MV-4-11 (cell line): ENCODE measurements around the gene RAB11FIP3.
A peak's percentile ranks its signal among the peaks of the same experiment; 100 is the strongest.
"Not testable (repeated sequence)": the region's sequence is repeated elsewhere in the genome, so short reads cannot be mapped to it uniquely, and the experiment has no call there.

Source experiments
- DNase-seq: peaks from one replicate; lab custom pipeline; 2025; lab: John Stamatoyannopoulos, UW

The RAB11FIP3 gene

DNA sequence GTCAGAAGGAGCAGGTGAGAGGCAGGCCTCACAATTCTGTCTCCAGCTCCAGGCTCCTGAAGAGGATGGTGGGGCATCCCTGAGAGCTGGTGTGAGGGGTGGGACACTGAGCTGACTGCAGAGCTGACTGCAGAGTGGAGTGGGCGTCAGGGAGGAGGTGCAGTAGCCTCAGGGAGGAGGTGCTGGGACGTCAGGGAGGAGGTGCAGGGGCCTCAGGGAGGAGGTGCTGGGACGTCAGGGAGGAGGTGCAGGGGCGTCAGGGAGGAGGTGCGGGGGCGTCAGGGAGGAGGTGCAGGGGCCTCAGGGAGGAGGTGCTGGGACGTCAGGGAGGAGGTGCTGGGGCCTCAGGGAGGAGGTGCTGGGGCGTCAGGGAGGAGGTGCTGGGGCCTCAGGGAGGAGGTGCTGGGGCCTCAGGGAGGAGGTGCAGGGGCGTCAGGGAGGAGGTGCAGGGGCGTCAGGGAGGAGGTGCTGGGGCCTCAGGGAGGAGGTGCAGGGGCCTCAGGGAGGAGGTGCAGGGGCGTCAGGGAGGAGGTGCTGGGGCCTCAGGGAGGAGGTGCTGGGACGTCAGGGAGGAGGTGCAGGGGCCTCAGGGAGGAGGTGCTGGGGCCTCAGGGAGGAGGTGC lies 41.9 kb downstream of the RAB11FIP3 start:
- not testable (repeated sequence) for DNase-seq

DNA sequence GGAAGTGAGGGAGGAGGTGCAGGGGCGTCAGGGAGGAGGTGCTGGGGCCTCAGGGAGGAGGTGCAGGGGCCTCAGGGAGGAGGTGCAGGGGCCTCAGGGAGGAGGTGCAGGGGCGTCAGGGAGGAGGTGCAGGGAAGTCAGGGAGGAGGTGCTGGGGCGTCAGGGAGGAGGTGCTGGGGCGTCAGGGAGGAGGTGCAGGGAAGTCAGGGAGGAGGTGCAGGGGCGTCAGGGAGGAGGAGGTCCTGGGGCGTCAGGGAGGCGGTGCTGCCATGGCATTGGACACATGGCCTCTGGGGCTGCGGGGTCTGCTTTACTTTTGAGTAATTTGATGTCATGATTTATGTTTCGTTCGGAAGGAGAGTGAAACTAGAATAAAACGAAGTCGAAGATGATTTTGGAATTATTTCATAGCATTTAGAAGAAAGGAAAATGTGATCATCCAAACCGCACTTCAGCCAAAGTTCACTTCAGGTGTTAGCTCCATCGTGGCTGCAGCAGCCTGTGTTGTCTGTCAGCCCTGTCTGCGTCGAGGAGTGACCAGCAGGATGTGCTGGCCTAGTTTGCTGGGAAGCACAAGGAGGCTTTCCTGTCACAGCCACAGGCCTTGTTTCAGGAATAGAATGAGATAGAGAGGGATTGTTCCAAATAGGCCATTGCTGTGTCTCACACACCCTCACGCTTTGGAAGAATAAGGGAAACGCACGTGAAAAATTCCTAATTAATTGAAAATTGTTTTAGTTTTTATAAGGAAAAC lies 42.8 kb downstream of the RAB11FIP3 start:
- no peak for DNase-seq

DNA sequence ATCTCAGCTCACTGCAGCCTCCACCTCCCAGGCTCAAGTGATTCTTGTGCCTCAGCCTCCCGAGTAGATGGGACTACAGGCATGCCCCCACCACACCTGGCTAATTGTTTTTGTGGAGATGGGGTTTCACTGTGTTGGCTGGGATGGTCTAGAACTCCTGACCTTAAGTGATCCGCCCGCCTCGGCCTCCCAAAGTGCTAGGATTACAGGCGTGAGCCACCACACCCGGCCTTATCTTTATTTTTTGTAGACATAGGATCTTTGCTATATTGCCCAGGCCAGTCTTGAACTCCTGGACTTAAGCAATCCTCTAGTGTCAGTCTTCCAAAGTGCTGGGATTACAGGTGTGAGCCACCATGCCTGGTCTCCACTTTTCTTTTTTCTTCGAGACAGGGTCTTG lies 44.0 kb downstream of the RAB11FIP3 start:
- not testable (repeated sequence) for DNase-seq

DNA sequence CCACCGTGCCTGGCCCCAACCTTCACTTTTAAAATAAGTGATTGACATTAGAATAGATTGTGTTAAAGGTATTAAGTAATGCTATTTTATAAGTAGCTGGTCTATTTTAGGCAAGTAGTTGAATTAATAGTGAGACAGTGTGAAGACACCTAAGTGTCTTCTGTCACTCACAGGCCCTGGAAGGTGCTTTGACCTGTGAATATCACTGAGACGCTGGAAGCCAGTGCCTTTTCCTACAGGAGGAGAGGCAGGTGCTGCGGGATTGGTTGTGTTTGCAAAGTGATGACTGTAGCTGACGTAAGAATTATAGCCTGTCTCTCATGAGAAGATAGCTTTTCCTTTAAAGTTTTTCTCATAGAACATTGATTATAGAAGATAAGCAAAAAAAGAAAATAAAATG lies 45.0 kb downstream of the RAB11FIP3 start:
- DNase-seq, result no peak

DNA sequence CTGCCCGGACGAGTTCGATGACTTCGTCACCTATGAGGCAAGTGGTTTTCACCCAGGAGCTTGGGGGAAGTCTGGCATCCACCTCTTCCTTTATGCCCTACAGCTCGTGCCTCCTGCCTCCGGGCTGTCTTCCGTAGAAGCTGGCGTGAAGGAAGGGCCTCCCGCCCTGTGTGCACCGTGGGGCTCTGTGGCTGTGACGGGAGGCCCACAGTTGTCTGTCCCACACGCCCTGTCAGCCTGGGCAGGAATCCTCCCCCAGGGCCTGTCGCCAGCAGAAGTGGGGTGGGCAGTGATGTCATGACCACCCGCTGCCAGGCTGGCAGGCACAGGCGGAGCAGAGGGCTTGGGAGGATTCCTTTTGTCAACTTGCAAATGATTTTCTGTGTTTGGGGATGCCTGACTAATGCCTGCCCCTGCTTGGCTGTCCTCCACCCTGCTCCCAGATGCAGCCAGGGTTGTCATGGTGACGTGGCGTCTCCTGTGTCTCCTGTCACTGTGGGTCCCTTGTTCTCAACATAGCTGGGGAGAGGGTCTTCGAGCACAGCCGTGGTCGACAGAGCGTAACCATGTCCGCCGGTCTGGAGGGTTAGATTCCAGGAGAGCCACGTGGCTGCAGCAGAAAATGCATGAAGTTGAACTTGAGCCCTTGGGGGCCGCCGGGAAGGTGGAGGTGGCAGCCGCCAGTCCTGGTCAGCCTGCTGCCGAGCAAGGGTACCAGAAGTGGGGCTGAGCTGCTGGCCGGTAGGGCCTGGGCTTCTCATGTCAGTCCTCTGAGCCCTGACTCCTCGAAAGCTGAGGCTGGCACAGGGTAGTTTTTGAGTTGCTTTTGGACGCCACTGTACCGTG lies 46.1 kb downstream of the RAB11FIP3 start:
- no peak for DNase-seq

DNA sequence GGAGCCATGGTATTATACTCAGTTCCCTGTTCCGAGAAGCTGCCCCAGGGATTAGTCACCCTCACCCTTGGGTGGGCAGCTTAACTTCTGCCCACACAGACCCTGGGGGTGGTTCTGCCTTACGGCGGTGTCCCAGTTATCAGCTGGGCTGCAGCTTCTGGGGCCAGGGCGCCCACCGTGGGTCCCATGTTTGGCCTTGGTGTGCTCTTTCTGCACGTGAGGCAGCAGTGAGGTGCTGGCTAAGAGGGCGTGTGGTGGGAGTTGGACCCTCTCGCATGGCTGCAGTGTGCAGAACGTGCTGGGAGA lies 46.7 kb downstream of the RAB11FIP3 start:
- no peak for DNase-seq

DNA sequence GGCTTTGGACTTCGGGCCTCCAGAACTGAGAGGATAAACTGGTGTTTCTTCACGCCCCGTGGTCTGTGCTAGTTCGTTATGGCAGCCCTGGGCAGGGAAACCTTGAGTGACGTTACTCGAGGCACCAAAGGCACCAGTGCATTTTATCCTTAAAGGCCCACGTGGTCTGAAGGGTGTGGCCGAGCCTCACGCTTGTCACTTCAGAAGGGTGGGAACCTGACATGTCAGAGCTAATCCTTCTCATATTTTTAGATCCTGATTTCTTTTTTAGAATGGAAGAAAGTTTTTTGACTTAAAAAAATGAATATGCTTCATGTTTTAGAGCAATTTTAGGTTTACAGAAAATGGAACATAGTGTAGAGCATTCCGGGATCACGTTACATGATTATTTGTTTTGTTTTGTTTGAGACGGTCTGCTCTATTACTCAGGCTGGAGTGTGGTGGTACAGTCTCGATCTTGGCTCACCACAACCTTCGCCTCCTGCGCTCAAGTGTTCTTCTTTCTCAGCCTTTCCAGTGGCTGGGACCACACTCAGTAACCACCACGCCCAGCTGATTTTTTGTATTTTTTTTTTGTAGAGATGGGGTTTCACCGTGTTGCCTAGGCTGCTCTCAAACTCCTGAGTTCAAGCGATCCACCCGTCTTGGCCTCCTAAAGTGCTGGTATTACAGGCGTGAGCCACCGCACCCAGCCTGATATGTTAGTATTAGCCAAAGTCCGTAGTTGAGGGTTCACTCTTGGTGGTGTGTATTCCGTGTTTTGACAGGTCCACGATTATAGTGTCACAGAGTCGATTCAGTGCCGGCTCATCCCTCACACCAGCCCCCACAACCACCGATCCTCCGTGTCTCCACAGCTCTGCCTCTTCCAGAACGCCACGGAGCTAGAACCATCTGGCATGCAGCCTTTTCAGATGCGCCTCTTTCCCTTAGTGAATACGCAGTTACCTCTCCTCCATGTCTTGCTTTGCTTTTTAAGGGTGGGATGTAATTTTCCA lies 47.9 kb downstream of the RAB11FIP3 start:
- DNase-seq, result peak; percentile 31

DNA sequence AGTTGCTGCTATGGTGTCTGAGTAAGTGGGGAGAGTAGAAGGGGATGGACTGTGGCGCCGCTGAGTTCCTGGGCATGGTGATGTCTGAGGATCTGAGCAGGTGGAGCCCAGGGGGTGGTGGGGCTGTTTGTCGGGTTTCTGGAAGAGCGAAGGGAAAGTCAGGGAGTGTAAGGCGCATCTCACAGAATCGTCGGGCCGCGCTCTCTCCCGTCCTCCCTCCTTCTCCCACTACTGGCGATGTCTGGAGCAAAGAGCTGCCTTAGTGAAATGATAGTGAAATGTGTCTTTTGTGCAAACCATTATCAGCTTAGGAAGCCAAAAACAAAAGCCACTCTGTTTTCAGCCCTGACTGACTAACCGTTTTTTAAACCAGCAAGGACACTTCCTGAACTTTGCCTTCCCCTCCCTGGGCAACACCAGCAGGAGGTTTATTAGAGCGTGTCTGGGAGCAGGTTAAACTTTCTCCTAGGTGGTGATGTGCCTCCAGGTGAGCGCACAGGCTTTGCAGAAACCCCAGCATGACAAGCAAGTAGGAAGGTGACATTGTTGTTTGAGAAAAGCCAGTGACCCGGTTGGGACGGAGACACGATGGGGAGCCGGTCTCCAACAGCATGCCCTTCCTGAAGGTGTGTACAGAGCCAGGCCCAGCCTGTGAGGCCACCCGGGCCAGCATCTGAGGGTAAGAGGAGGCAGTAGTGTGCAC lies 49.1 kb downstream of the RAB11FIP3 start:
- no peak for DNase-seq

DNA sequence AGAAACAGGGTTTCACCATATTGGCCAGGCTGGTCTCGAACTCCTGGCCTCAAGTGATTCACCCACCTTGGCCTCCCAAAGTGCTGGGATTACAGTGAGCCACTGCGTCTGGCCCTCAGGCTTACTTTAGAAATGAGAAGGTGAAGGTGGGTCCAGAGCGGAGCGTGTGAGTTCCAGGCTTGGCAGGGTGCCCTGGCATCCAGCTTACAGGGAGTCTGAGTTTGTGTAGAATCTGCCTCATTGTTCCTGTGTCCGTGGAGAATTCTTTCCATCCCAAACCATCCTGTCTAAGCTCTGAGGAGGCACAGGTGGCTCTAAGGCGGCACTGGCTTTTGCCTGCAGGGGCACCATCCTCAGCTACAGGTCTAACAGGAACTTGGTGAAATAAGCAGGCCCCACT lies 50.6 kb downstream of the RAB11FIP3 start:
- DNase-seq, result no peak

DNA sequence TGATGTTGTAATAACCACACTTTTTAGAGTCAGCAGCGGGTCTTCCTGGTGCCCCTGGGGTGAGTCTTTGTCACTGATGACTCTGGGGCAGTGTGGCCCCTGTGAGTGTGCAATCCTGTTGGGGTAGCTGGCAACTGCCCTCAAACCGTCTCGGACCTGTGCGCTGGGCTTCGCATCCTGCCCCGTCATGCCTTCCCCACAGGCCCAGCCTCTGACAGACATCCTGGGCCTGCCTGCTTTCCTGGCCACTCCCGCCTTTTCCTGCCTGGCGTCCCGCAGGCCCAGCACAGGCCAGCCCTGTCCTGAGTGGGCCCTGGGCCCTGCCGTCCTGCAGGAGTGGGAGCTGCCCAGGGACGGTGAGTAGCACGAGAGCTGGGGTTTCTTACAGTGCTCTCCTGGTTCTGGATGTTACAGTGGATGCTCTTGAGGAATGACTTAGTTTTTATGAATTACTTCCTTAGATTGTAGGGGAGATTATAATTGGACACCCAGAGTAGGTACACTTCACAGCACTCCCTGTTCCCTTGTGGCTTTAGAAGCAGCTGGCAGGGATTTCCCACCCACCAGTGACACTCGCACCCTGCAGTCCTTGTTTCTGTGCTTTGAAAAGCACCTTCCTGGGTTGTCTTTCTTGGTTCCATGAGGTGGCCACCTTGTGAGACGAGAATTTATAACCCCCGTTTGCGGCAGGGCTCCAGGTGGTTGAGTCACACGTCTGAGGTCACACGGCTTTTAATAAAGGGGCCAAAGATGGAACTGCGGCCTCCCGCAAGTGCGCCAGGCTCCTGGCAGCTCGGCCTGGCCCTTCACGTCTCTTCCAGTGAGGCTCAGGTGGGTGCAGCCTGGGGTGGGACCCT lies 52.1 kb downstream of the RAB11FIP3 start:
- peak; percentile 74 for DNase-seq

DNA sequence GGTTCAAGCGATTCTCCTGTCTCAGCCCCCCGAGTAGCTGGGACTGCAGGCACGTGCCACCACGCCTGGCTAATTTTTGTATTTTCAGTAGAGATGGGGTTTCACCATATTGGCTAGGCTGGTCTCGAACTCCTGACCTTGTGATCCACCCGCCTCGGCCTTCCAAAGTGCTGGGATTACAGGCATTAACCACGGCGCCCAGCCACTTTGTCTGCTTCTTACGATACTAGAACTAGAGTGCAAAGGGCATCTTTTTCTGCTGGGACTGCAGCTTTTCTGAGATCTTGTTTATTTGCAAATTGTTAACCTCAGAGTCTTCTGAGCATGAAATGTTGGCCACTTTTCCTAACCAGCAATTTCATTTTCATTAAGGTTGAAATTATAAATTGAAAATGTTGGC lies 52.8 kb downstream of the RAB11FIP3 start:
- peak; percentile 8 for DNase-seq

DNA sequence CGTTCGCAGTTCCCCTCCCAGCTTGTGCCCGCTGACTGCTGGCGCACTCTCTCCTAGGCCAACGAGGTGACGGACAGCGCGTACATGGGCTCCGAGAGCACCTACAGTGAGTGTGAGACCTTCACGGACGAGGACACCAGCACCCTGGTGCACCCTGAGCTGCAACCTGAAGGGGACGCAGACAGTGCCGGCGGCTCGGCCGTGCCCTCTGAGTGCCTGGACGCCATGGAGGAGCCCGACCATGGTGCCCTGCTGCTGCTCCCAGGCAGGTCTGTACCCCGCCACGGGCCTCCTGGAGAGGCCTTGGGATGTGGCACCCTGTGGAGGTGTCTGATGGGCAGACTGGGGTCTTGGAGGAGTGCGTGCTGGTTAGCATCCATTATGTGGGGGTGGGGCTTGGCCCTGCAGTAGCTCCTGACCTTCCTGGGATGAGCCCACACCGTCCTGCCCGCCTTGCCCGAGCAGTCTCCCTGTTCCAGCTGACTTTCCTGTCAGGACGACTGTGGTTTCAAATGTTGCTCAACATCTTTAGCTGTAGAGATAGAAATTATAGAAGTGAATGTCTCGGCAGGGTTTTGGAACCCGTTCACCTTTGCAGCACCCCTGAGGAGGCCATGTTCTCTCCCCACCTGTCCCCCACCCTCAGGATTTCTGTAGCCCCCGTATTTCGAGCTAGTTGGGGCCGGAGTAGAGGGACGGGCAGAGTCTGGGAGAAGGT lies 57.2 kb downstream of the RAB11FIP3 start:
- no peak for DNase-seq

DNA sequence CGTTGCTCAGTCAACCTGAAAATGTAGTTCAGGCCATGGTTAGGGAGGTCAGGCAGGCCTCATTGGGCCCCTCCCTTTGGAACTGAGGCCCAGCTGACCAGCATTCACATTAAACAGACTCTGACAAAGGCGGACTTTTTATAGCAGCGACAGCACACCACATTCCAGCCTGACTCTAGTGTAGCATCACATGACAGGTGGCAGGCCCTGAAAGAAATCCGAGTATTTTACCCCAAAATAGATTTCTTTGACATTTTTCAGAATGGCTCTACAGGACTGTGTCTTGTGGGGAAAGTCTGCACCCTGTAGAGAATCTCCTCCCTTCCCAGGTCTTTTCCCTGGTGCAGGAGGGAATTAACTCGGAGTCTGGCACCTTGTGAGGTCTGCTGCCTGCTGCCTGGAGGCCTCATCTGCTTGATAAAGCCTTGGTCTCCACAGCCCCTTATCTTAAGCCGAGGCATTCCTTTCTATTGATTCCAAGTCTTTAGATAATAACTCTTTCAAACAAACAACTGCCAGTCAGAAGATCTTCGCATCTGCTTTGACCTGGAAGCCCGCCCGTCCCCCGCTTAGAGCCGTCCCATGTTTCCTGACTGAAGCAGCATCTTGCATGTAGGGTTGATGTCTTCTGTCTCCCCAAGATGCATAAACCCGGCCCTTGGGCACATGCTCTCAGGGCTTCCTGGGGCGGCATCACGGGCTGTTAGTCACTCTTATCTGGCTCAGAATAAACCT lies 58.1 kb downstream of the RAB11FIP3 start:
- DNase-seq, result no peak

DNA sequence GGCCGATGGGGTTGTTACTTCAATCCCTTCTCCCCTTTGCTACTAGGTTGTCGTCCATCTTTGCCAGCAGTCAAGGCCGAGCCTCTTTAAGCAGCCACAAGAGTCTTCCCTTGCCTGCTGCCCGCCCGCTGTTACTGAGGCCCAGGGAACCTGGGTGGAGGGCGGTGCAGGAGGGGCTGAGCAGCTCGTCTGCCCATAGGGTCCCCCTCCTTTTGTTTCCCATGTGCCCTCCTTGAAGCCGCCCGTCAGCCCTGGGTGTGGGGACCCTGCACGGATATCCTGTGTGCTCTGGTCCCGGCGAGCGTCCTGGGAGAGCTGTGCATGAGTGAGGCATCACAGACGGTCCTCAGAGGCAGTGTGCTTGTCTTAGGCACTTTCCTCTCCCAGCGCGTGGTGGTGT lies 64.2 kb downstream of the RAB11FIP3 start:
- no peak for DNase-seq

DNA sequence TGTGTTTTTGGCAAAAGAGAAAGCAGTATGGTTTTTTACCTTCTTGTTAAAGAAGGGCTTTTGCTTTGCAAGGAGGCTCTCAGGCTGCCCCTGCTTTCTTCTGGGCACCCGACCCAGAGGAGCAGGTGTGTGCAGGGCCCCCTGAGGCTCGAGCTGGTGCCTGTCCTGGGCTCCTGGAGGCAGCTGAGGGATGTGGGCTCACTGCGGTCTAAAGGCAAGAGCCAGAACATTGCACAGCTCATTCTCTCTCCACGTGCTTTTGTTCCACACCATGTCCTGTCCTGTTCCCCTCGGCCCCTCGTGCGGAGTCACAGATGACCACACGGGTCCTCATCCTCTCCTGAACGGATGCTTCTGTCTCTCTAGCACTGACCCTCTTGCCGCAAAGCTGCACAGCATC lies 65.3 kb downstream of the RAB11FIP3 start:
- no peak for DNase-seq

DNA sequence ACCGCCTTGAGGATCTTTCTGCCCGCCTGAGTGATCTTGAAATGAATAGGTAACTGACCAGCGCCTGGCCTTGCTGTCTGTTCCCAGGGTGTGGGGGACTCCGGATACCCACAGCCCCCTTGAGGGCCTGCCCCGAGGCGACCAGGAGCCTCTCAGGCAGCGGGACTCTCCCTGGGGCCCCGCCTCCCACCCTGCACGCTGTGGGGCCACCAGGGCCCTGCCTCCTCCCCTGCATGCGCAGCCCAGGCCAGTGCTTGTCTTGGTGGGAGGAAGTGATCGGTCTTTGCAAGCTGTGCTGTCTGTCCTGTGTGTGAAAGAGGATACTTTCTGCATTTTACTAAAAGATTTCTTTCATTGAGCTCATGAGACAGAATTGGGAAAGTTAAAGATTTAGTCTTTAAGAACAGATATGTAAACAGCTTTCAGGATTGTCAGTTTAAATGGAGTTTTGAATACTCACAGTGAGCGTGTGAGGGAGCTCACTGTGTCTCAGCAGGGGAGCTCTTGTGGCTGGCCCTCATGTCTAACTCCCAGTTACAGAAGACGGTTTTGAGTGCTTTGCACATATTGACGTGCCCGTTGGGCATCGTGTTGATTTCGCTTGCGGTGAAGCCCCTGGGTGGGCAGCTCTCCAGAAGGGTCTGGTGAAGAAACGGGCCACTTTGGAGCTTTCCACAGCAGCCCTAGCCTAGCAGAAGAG lies 65.9 kb downstream of the RAB11FIP3 start:
- no peak for DNase-seq

DNA sequence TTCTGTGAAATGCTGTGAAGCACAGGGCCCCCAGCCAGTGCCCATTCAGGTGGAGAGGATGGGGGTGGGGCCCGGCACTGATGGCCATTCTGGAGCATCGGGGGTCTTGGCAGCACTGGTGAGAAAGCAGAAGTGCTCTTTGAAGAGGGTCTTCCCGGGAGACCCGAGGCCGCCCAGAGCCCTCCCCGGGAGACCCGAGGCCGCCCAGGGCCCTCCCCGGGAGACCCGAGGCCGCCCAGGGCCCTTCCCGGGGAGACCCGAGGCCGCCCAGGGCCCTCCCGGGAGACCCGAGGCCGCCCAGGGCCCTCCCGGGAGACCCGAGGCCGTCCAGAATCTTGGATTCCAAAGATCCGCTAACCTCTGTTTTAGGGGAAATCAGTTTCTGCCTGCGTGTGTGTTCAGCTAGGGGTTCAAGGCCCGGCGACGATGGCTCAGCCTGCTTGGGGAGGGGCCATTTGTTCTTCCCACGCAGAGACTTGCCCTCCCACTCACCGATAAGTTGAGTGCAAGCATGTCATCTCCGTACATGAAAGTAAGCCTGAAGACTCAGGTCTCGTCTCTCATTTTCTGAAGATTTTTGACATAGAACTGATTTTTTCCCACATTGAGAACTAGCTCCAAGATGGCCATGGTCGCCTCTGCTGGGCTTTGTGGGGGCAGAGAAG lies 66.9 kb downstream of the RAB11FIP3 start:
- DNase-seq, result no peak

DNA sequence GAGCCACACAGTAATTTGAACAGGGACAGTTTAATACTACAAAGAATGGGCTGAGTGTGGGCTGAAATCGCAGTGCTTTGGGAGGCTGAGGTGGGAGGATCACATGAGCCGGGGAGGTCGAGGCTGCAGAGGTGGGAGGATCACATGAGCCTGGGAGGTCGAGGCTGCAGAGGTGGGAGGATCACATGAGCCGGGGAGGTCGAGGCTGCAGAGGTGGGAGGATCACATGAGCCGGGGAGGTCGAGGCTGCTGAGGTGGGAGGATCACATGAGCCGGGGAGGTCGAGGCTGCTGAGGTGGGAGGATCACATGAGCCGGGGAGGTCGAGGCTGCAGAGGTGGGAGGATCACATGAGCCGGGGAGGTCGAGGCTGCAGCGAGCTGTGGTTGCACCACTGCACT lies 69.2 kb downstream of the RAB11FIP3 start:
- not testable (repeated sequence) for DNase-seq
